CD14-positive monocyte (primary cell): ENCODE measurements around the gene RNF212. TPM values are rescaled to one million over a fixed set of nuclear protein-coding genes. Genes with fewer than 3 reads are reported as not detected.

Experiments used
- DNase-seq, 3 donors: peaks; one replicate each; pipeline ENCODE4 v3.0.0-alpha.2; 2011 to 2022
- H2AFZ ChIP-seq: 2 replicates; pipeline ENCODE4 v1.6.0; 2012; ENCODE audit warnings: mild to moderate bottlenecking, low read depth, low read length, inconsistent platforms; ENCODE audit not compliant: insufficient read depth, poor library complexity, severe bottlenecking
- H3K27ac ChIP-seq, 2 donors: 1 replicate in 1 of 2; 2 replicates in 1 of 2; pipeline ENCODE4 v1.5.1; 2012 to 2013; ENCODE audit warnings: low read length in 2 of 2, control low read depth in 1 of 2, inconsistent platforms in 1 of 2, low read depth in 1 of 2, mild to moderate bottlenecking in 1 of 2
- H3K27me3 ChIP-seq, 2 donors: one replicate each; pipeline versions ENCODE4 v1.6.0 to v1.6.1; 2011 to 2013; ENCODE audit warnings: low read length in 2 of 2; ENCODE audit not compliant: control insufficient read depth in 2 of 2, insufficient read depth in 2 of 2
- H3K36me3 ChIP-seq, 2 donors: replicated peaks in 1 of 2; 1 replicate in 1 of 2; 2 replicates in 1 of 2; pipeline versions ENCODE4 v1.5.1 to v1.6.1; 2012 to 2013; ENCODE audit warnings: low read length in 2 of 2, control low read depth in 1 of 2, inconsistent platforms in 1 of 2, mild to moderate bottlenecking in 1 of 2; ENCODE audit not compliant: insufficient read depth in 2 of 2, control insufficient read depth in 1 of 2
- H3K4me1 ChIP-seq, 2 donors: 1 replicate in 1 of 2; 2 replicates in 1 of 2; pipeline versions ENCODE4 v1.5.1 to v1.6.1; 2012 to 2013; ENCODE audit warnings: low read length in 2 of 2, control low read depth in 1 of 2, inconsistent platforms in 1 of 2, mild to moderate bottlenecking in 1 of 2, moderate library complexity in 1 of 2; ENCODE audit not compliant: insufficient read depth in 2 of 2, control insufficient read depth in 1 of 2
- H3K4me2 ChIP-seq: replicated peaks from 2 replicates; pipeline ENCODE3; 2012; ENCODE audit warnings: low read length, moderate library complexity, mild to moderate bottlenecking; ENCODE audit not compliant: poor library complexity, severe bottlenecking; ENCODE audit errors: extremely low read depth
- H3K4me3 ChIP-seq, 3 experiments: fragments of 200-600 bp in 1 of 3; sonication (generic) in 1 of 3; replicated peaks in 1 of 3; 1 replicate in 2 of 3; 2 replicates in 1 of 3; pipeline ENCODE4 v1.5.1; 2011 to 2013; ENCODE audit warnings: low read length in 3 of 3, mild to moderate bottlenecking in 3 of 3, control low read depth in 2 of 3, low read depth in 2 of 3, inconsistent platforms in 1 of 3, moderate library complexity in 1 of 3
- H3K79me2 ChIP-seq: 2 replicates; pipeline ENCODE4 v1.6.0; 2012; ENCODE audit warnings: mild to moderate bottlenecking, control low read depth, inconsistent platforms, low read length, moderate library complexity; ENCODE audit not compliant: insufficient read depth
- H3K9ac ChIP-seq: 2 replicates; pipeline ENCODE4 v1.6.0; 2017; ENCODE audit warnings: low read length, mild to moderate bottlenecking; ENCODE audit not compliant: insufficient read depth, poor library complexity, severe bottlenecking
- H3K9me3 ChIP-seq, 2 donors: replicated peaks in 1 of 2; 1 replicate in 1 of 2; 2 replicates in 1 of 2; pipeline versions ENCODE4 v1.5.1 to v1.6.1; 2012 to 2013; ENCODE audit warnings: low read length in 2 of 2, control low read depth in 1 of 2; ENCODE audit not compliant: control insufficient read depth in 1 of 2, insufficient read depth in 1 of 2
- H4K20me1 ChIP-seq: 2 replicates; pipeline ENCODE4 v1.6.0; 2012; ENCODE audit warnings: mild to moderate bottlenecking, low read length, control low read depth, moderate library complexity; ENCODE audit not compliant: insufficient read depth
- H3K27ac Mint-ChIP-seq, 7 donors: one replicate each; pipeline ENCODE4 v1.8.0; 2020; ENCODE audit warnings: mild to moderate bottlenecking in 7 of 7, mixed read lengths in 7 of 7, moderate library complexity in 6 of 7, inconsistent platforms in 2 of 7
- H3K27me3 Mint-ChIP-seq, 3 donors: one replicate each; pipeline ENCODE4 v1.8.0; 2021 to 2022; ENCODE audit warnings: low read depth in 3 of 3, mild to moderate bottlenecking in 3 of 3, mixed read lengths in 3 of 3, moderate library complexity in 3 of 3, inconsistent platforms in 1 of 3
- H3K36me3 Mint-ChIP-seq, 2 donors: one replicate each; pipeline ENCODE4 v1.8.0; 2020; ENCODE audit warnings: mixed read lengths in 2 of 2, inconsistent platforms in 1 of 2, mild to moderate bottlenecking in 1 of 2
- H3K4me1 Mint-ChIP-seq: one replicate; pipeline ENCODE4 v1.8.0; 2020; ENCODE audit warnings: mild to moderate bottlenecking, mixed read lengths
- H3K4me3 Mint-ChIP-seq, 2 donors: one replicate each; pipeline ENCODE4 v1.8.0; 2020; ENCODE audit warnings: mild to moderate bottlenecking in 2 of 2, mixed read lengths in 2 of 2, moderate library complexity in 1 of 2
- H3K9me3 Mint-ChIP-seq, 7 donors: one replicate each; pipeline ENCODE4 v1.8.0; 2020 to 2022; ENCODE audit warnings: mixed read lengths in 7 of 7, mild to moderate bottlenecking in 6 of 7, moderate library complexity in 6 of 7, inconsistent platforms in 2 of 7
- WGBS: methylation state at CpG from one replicate; pipeline ENCODE4 v1.1.5; 2013; ENCODE audit warnings: missing lambda C conversion rate; ENCODE audit not compliant: insufficient coverage; 5-methylcytosine and 5-hydroxymethylcytosine counted together
- intact Hi-C, 2 donors: fragments of 100-400 bp; cut with micrococcal nuclease; formaldehyde crosslinking; loops; one replicate each; pipeline versions ENCODE4 v1.15.0 to v1.15.1; 2023
- polyA plus RNA-seq, 3 donors: library from polyadenylated mRNA; depleted of rRNA in 1 of 3; unstranded in 2 of 3; stranded (reverse) in 1 of 3; fragments of 300-500 nt in 2 of 3; fragments of >200 nt in 1 of 3; fragmentation: Illumina TruSeq in 2 of 3; gene quantifications; 1 replicate in 2 of 3; 2 replicates in 1 of 3; pipeline ENCODE4 v1.2.3, GENCODE V29; 2012 to 2021
- TF ChIP-seq, protein P1 (sequence below): fragments of 200-600 bp; IDR thresholded peaks from one replicate; pipeline ENCODE4 v1.8.0; 2022; ENCODE audit warnings: antibody characterized with exemption, mild to moderate bottlenecking

The RNF212 gene
- polyA plus RNA-seq, 3 donors = 0.17 to 0.83 TPM; not detected in 1

DNA sequence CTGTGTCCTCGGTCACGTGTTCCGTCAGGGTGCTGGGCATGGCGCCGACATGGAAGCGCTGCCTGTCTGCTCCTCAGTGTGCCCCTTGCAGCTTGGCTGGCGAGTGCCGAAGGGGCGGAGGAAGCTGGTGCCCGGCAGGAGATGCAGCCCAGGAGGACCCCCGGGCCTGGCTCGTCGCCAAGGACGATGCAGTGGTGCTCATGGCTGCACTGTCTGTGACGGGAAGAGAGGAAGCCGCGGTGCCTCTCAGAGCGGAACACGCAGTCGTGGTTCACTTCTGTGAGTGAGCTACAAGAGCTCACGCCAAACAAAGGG is 63.8 kb downstream of the RNF212 start:
- Histone ChIP-seq H3K9me3 (peaks cover 9 to 28% of the 10 kb centered on the region in 2 donors), H3K27me3 (peaks cover 0 to 15% of the 10 kb centered on the region in 2 donors), H3K4me1 (peaks cover 3 to 15% of the 10 kb centered on the region in 2 donors), H3K79me2 (no peaks in the 10 kb centered on the region), H3K4me2 (no peak overlapping the region), H3K4me3 (no peak overlapping the region), H3K27ac (peak overlapping the region in 1 of 2 donors; percentile 73), H3K36me3 (no peaks in the 10 kb centered on the region), H4K20me1 (no peaks in the 10 kb centered on the region), H2AFZ (no peak overlapping the region), H3K9ac (no peak overlapping the region)
- no peak for DNase-seq
- peaks cover 17% of the 10 kb centered on the region for H3K4me1 Mint-ChIP-seq
- H3K4me3 Mint-ChIP-seq = no peak overlapping the region
- H3K9me3 Mint-ChIP-seq = peaks cover 9 to 41% (median 26%) of the 10 kb centered on the region in 7 donors
- peak overlapping the region in 2 of 7 donors; percentile 46 to 89 for H3K27ac Mint-ChIP-seq
- TF ChIP-seq, protein P1, sequence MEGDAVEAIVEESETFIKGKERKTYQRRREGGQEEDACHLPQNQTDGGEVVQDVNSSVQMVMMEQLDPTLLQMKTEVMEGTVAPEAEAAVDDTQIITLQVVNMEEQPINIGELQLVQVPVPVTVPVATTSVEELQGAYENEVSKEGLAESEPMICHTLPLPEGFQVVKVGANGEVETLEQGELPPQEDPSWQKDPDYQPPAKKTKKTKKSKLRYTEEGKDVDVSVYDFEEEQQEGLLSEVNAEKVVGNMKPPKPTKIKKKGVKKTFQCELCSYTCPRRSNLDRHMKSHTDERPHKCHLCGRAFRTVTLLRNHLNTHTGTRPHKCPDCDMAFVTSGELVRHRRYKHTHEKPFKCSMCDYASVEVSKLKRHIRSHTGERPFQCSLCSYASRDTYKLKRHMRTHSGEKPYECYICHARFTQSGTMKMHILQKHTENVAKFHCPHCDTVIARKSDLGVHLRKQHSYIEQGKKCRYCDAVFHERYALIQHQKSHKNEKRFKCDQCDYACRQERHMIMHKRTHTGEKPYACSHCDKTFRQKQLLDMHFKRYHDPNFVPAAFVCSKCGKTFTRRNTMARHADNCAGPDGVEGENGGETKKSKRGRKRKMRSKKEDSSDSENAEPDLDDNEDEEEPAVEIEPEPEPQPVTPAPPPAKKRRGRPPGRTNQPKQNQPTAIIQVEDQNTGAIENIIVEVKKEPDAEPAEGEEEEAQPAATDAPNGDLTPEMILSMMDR = no peak
- WGBS = 85% methylated on average over 21 of the region's 21 CpGs
- intact Hi-C loops = no loop called here
- H3K27me3 Mint-ChIP-seq = peaks cover 10 to 62% (median 47%) of the 10 kb centered on the region in 3 donors
- H3K36me3 Mint-ChIP-seq = peaks cover 0 to 7% of the 10 kb centered on the region in 2 donors

DNA sequence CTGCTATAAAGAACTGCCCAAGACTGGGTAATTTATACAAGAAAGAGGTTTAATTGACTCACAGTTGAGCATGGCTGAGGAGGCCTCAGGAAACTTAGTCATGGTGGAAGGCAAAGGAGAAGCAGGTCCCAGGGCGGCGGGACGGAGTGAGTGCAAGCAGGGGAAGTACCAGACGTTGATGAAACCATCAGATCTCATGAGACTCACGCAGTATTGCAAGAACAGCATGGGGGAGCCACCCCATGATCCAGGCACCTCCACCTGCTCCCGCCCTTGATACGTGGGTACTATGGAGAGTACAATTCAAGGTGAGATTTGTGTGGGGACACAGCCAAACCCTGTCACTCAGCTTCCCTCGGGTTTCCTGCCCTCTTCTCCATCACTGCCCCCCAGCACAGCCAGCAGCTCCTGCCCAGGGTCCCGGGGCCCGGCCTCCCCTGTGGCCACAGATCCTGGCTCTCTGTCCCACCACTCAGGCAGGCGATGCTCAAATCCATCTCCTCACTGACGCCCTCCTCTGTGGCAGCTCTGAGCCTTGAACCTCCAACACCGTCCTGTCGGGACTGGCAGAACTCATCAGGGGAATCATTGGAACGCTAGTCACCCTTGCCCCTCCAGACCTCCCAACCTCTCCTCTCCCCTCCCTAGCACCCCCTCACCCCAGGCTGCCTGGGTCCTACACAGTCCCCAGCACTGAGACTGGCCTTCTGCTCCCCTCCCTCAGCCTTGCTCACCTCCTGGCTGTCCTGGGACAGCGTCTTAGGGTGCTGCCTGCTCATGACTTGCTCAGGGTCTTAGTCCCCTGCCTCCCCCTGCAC is 64.4 kb downstream of the RNF212 start:
- Mint-ChIP-seq H3K4me1 (peaks cover 21% of the 10 kb centered on the region), H3K9me3 (peaks cover 9 to 41% (median 26%) of the 10 kb centered on the region in 7 donors), H3K27me3 (peaks cover 8 to 63% (median 46%) of the 10 kb centered on the region in 3 donors), H3K36me3 (peaks cover 0 to 7% of the 10 kb centered on the region in 2 donors), H3K4me3 (no peak overlapping the region), H3K27ac (peak overlapping the region in 6 of 7 donors; percentile 42 to 89 (median 80))
- H3K4me2 ChIP-seq = no peak overlapping the region
- TF ChIP-seq, protein P1 = no peak
- no peak overlapping the region for H3K9ac ChIP-seq
- H3K4me1 ChIP-seq = peaks cover 8 to 21% of the 10 kb centered on the region in 2 donors
- intact Hi-C loops = no loop called here
- no peak overlapping the region for H3K4me3 ChIP-seq
- no peaks in the 10 kb centered on the region for H4K20me1 ChIP-seq
- peak overlapping the region; percentile 27 to 73 for H3K27ac ChIP-seq
- peaks cover 9 to 28% of the 10 kb centered on the region in 2 donors for H3K9me3 ChIP-seq
- DNase-seq = peak; percentile 60 to 87 (median 77)
- H2AFZ ChIP-seq = no peak overlapping the region
- H3K36me3 ChIP-seq = no peaks in the 10 kb centered on the region
- H3K79me2 ChIP-seq = no peaks in the 10 kb centered on the region
- peaks cover 0 to 20% of the 10 kb centered on the region in 2 donors for H3K27me3 ChIP-seq
- WGBS = 67% methylated on average over 12 of the region's 16 CpGs
